GM20000 (cell line): Measurements from ENCODE around the gene FAM81A.

Source experiments
- DNase-seq: peaks from one replicate; pipeline ENCODE4 v3.0.0; 2012; ENCODE audit warnings: low spot score
- CTCF ChIP-seq: IDR thresholded peaks from 2 replicates; pipeline ENCODE4 v1.5.1; 2012; ENCODE audit warnings: mild to moderate bottlenecking, control low read depth; ENCODE audit errors: extremely low read depth, missing control alignments

The FAM81A gene

GRCh38 chr15:59437817-59438624, at the start of gene FAM81A:
Gene FAM81A (plus strand): TSS chr15:59438186. CDS start chr15:59458627, 20,441 bp downstream.
- peak; percentile 97 for DNase-seq
- no peak for TF ChIP-seq CTCF

GRCh38 chr15:59388670-59389069, 49.3 kb upstream of the FAM81A start:
- no peak for DNase-seq
- TF ChIP-seq CTCF = no peak

- TF ChIP-seq CTCF = no peak
- no peak for DNase-seq
Measured at GRCh38 chr15:59392299-59392698, 45.7 kb upstream of the FAM81A start.

GRCh38 chr15:59394166-59394661, 43.8 kb upstream of the FAM81A start:
- TF ChIP-seq CTCF = no peak
- DNase-seq = no peak

DNA sequence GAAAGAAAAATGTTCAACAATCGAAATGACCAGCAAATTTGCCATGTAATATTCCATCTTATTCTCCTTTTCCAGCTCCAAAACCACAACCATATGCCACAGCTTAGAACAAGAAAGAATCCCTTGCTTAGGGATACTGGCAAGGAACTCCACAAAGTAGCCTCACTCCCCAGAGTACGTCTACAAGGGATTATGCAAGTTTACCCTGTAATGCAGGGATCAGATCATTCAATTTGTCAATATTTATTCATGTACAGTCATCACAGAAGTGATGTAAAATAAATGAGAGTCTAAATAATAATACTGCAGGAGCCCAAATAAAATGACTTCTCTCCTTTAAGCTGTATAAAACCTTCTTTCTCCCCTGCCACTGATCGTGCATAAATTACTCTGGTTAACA, 41.8 kb upstream of the FAM81A start:
- no peak for DNase-seq

DNA sequence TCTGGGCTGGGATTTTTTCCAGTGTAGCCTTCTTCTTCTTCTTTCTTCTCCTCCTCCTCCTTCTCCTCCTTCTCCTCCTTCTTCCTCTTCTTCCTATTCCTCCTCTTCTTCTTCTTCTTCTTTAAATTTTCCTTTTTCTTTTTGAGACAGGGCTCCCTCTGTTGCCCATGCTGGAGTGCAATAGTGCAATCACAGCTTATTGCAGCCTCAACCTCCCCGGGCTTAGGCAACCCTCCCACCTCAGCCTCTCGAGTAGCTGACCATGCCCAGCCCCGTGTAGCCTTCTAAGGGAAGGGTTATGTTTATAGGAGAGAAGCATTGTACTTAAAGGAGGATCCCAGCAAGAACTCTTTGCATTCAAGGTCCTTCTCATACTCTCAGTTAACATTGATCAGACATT, 41.3 kb upstream of the FAM81A start:
- no peak for TF ChIP-seq CTCF
- DNase-seq = no peak

More for the DNA sequence above, 41.8 kb upstream of the FAM81A start:
- TF ChIP-seq CTCF = no peak

DNA sequence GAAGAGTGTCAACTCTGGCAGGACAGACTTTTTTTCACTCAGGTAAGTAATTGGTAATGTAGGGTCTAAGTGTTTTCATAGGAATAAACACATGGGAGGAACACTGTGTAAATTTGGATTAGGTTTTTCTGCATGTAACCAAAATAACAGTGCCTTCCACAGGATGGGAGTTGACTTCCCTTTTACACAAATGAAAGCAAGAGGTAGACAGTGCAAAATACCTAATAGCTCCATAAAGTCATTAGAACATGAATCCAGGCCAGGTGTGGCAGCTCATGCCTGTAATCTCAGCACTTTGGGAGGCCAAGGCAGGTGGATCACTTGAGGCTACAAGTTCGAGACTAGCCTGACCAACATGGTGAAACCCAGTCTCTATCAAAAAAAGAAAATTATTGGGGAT, 39.8 kb upstream of the FAM81A start:
- DNase-seq = no peak
- TF ChIP-seq CTCF = no peak
